Skin epidermis (tissue), 12 donors: ENCODE data around the gene LAMB4.

Source experiments
- H3K27ac ChIP-seq, 21 experiments: fragments of 200-600 bp; sonication (generic) in 11 of 21; one replicate each; pipeline ENCODE4 v1.5.0; 2020; ENCODE audit warnings: mild to moderate bottlenecking in 3 of 21, inconsistent platforms in 2 of 21, moderate library complexity in 2 of 21
- H3K4me3 ChIP-seq, 7 experiments: fragments of 200-600 bp; sonication (generic) in 2 of 7; one replicate each; pipeline ENCODE4 v1.5.0; 2020; ENCODE audit warnings: inconsistent platforms in 2 of 7, mild to moderate bottlenecking in 2 of 7, moderate library complexity in 1 of 7

The LAMB4 gene

DNA sequence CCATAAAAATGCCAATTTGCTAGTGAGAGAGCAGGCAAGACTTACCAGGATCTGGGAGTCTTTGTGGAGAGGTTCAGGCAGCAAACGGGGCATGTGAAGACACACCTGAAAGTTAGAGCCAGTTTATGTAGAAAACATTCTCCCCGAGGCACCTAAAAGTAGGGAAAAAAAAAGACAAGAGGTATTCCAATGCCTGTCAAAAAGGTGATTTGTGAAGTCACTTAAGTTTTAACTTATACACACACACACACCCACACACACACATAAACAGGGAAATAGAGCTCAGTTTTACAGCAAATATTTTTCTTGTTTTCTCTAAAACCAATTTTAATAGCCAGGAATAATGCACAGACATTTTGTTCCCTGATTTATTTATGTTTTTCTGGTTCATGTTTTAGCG, at the start of gene LAMB4:
TSS of gene LAMB4 (minus strand) at position 101 of the 400 bp plus-strand sequence. CDS start 7,197 bp downstream, outside the sequence.
- Histone ChIP-seq H3K4me3 (peak within 1 kb of the TSS in 1 of 7 experiments; percentile 10), H3K27ac (peak within 1 kb of the TSS in 6 of 21 experiments; percentile 3 to 47 (median 23))

DNA sequence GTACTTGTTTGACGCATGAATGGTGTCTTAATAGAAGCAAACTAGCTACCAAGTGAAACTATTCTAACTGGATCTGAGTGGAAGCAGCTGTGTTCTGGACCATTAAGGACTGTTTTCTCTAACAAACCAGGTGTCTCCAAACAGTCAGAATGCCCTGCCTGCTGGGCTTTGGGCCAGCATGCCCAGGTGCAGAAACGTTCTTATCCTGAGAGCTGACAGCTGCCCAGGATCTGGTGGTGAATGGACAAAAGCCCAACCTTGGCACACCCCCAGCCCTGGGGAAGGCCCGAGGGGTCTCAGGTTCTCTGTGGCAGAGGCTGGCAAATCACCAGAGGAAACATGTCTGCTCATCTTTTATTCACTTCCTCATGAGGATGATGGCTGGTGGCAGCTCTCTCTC, 48.2 kb upstream of the LAMB4 start:
- H3K27ac ChIP-seq, result no peak overlapping the region
- no peak overlapping the region for H3K4me3 ChIP-seq

DNA sequence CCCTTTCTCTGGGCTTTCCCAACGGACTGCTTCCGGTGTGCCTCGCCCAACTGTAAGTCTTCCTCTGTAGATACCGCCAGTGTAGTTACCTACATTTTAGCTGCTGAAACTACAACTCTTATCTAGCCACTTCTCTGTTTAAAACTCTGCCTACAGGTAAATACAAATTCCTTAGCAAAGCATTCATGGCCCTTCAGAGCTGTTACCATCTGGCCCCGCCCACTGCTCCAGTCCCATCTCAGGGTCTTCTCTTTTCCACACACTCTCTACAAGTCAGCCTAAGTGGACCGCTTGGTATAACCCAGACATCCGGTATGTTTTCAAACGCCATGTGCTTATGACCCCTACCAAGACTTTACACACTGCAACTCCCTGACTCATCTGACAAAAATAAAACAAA, 41.0 kb upstream of the LAMB4 start:
- Histone ChIP-seq H3K27ac (no peak overlapping the region), H3K4me3 (no peak overlapping the region)

- Histone ChIP-seq H3K27ac (no peak overlapping the region), H3K4me3 (no peak overlapping the region)
Measured at GRCh38 chr7:108170251-108170650, 40.1 kb upstream of the LAMB4 start.

DNA sequence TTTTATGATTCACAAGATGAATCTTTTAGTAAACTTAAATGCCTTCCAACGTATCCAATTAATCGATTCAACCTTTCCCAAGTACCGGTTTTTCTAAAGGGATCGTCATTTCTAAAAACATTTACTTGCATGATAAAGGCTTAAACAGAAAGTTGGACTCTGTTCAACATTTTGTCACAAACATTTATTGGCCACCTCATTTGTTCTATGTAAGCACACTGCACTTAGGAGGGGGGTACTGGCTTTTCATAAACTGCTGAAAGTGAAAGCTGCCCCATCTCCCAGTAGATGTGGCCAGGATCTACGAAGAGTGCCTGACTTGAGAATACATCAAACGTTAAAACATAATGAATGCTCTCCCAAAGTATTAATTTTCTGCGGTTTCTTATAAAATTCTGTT, 37.3 kb upstream of the LAMB4 start:
- no peak overlapping the region for H3K4me3 ChIP-seq
- no peak overlapping the region for H3K27ac ChIP-seq

GRCh38 chr7:108166687-108167086, 36.5 kb upstream of the LAMB4 start:
- no peak overlapping the region for H3K4me3 ChIP-seq
- no peak overlapping the region for H3K27ac ChIP-seq

GRCh38 chr7:108165723-108166122, 35.6 kb upstream of the LAMB4 start:
- H3K27ac ChIP-seq, result no peak overlapping the region

DNA sequence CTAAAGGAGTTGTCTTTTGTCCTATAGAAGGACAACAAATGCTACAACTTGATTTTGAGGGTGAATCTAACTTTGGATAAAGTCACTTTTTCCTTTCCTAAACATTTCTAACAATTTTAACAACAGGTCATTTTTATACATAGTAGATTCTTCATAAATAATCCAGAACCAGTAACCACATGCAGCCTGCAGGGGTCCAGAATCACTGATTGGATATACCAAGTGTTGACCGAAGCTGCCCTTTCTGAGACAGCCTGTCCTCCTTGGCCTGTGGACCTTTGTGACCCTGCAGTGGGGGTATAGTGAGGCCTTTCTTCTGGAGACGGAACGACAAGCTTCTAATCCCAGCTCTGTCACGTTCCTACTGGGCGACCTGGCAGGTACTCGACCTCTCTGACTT, 34.8 kb upstream of the LAMB4 start:
- no peak overlapping the region for H3K4me3 ChIP-seq
- no peak overlapping the region for H3K27ac ChIP-seq

More at GRCh38 chr7:108165723-108166122, 35.6 kb upstream of the LAMB4 start:
- no peak overlapping the region for H3K4me3 ChIP-seq

DNA sequence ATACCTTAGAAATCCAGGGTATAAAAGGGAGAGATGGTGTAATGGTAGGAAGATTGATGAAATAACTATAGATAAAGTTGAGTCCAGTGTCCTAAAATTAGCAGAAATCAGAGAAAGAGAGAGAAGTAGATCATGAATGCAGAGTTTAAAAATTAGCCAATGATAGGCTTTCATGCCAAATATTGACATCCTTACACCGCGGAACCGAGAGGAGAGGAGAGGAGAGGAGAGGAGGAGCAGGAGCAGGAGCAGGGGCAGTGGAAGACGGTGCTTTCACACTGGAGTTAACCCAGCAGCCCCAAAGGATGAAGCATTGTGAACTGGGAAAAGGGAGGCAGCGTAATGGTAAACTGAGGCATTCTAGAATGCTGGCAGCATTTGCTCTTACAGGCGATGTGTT, 34.2 kb upstream of the LAMB4 start:
- no peak overlapping the region for H3K27ac ChIP-seq
- no peak overlapping the region for H3K4me3 ChIP-seq

GRCh38 chr7:108158776-108159175, 28.6 kb upstream of the LAMB4 start:
- Histone ChIP-seq H3K27ac (no peak overlapping the region), H3K4me3 (no peak overlapping the region)

DNA sequence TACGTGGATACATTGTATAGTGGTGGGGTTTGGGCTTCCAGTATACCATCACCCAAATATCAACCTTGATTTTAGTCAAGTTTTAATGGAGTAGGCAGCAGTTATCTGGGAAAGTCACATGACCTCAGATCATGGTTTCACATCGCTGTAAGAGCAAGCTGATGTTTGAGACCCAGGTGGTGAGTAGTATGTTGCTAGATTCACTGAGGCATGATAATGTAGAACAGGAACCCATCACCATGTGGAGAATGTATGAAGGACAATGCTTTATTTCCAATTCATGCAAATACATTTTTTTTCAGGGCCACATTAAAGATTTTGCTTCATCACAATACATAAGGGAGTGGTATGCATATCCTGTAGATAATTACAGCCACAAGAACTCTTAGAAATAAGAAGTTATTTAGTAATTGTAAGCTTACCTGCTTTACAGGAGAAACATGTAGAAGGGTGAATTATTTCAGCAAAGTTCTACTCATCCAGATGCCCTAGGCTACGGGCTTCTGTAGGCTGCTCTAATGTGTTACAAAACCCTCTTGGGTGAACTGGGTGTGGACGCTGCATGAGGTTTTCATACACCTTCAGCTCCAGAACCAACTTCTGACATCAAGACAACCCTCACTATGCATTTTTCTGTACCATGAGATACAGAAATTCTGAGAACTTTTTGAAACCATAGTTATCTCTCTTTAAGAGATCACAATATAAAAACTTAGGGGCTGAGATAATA, 27.6 kb upstream of the LAMB4 start:
- no peak overlapping the region for H3K4me3 ChIP-seq
- H3K27ac ChIP-seq, result no peak overlapping the region

DNA sequence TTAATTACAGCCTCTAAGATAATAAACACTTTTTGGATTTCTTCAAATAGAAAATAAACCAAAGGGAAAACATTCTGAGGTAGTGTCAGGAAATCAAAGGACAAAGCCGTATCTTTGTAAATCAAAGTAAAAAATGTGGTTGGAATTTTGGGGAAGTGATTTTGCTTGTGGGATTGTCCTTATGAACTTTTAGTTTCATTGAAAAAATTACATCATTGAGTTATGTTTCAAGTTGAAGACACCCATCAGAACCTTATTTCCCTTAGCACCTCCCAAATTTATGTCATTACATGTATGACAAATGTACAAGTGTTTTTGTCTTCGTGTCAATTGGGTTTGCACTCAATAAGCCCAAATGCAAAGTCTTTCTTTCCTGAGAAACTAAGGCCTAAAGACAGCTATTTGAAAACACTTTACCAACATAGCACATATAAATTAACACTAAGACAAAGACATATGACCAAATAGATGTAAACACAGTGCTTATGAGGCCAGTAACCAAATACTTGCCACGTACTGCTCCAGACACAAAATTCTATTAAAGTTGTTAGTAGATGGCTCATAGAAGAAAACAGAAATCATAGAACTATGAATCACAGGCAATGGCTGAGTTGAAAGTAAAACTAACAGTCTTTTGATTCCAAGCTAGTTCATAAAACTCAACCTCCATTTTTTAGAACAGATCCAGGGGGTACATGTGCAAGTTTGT, 26.9 kb upstream of the LAMB4 start:
- Histone ChIP-seq H3K27ac (no peak overlapping the region), H3K4me3 (no peak overlapping the region)

DNA sequence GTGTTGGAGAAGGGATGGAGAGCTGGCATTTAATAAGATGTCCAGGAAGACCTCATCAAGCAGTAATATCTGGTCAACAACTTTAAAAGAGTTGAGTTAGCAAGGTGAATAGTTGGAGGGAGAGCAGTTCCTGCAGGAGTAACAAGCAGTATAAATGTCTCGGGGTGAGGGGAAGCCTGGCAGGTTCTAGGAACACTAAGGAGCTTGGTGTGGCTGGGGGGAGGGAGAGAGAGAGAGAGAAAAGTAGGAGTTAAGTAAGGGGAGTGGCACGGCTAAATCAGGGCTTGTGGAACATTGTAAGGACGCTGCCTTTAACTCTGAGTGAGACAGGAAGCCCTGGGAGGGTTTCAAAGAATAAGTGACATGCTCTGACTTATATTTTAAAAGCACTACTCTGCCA, 22.0 kb upstream of the LAMB4 start:
- Histone ChIP-seq H3K4me3 (no peak overlapping the region), H3K27ac (no peak overlapping the region)

DNA sequence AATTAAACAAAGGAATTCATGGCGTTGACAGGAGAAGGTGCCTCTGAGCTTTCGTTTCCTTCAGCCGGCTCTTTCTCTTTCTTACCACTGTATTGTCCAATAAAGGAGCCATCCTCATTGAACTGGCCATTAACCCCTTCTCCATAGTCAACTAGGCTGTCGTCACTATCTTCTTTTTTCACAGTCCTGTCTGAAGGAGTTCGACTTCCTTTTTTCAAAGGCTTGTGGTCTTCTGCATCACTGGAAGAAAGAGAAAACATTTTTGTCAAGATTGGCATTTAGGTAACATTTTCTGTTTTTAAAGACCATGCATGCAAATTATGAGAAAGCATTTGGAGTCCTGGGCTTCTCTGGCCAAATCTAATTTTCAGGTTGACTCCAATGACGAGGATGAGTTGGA, 19.7 kb upstream of the LAMB4 start:
- Histone ChIP-seq H3K27ac (no peak overlapping the region), H3K4me3 (no peak overlapping the region)

- H3K4me3 ChIP-seq, result no peak overlapping the region
- no peak overlapping the region for H3K27ac ChIP-seq
Measured at GRCh38 chr7:108149119-108149518, 19.0 kb upstream of the LAMB4 start.

DNA sequence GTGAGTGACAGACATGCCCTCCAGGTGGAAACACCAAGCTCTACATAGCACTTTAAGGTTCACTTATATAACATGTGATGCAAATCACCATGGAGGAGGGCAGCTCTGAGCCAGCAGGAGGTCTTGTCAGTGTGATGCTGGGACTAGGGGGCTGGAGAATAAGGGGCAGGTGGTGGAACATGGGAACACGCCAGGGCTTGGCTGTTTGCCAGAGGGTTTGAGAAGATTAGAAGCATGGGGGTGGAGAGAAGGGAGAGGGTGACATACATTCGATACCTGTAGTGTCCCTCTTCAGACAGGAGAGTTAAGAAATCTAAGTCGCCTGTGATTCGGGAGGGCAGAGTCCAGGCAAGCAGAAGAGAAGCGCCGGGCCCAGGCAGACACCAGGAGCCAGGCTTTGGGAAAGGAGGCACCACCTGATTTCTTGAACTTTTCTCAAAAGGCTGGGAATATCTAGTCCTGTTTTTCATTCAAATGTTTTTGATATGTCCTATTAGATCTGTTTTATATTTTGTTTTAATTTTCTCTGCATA, 16.9 kb upstream of the LAMB4 start:
- no peak overlapping the region for H3K4me3 ChIP-seq
- H3K27ac ChIP-seq, result no peak overlapping the region

DNA sequence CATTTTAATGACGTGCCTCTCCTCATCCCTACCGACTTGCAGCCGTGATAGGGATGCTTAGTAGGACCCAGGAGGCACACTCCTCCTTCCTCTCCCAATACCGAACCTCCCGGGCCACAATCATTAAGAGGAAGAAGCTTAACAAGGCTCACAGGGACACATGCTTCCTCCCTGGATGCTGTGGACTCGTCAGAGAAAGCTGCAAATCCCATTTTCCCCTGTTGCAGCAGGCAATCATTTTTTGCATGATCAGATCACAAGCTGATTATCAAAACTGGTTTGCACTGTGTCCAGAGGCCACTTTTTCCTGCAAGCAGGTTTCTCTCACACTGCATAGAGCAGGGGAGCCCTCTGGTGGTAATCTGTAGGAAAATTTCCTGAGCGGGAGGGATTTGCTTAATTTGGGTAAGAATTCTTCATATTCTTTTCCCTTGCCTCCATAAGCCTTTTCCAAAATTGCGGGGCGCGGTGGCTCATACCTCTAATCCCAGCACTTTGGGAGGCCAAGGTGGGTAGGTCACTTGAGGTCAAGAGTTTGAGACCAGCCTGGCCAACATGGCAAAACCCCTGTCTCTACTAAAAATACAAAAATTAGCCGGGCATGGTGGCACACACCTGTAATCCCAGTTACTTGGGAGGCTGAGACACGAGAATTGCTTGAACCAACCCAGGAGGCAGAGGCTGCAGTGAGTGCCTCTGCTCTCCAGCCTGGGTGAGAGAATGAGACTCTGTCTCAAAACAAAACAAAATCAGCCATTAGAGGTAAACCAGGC, 16.1 kb upstream of the LAMB4 start:
- H3K4me3 ChIP-seq, result peak overlapping the region in 1 of 7 experiments; percentile 1

DNA sequence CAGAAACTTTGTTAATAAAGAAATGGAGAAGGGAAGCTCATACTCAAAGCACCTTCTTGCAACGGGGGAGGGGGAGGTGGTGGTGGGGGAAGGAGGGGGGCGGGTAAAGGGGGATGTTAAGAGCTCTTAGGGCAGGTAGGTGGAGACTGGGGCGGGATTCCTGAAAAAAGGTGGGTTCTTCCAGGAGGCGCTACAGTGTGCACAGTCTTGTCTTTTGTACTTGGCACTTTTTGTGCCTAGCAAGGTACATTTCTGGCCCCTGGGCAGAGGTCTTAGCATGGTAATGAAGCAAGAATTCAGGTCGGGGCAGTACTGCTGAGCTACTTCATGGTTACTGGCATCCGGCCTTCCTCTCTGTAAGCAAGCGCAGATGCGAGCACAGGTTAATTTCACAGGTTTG, 15.2 kb upstream of the LAMB4 start:
- no peak overlapping the region for H3K27ac ChIP-seq

More for the DNA sequence above, 16.1 kb upstream of the LAMB4 start:
- H3K27ac ChIP-seq, result no peak overlapping the region

GRCh38 chr7:108144931-108145330, 14.8 kb upstream of the LAMB4 start:
- no peak overlapping the region for H3K4me3 ChIP-seq
- H3K27ac ChIP-seq, result no peak overlapping the region

More for the DNA sequence above, 15.2 kb upstream of the LAMB4 start:
- no peak overlapping the region for H3K4me3 ChIP-seq

DNA sequence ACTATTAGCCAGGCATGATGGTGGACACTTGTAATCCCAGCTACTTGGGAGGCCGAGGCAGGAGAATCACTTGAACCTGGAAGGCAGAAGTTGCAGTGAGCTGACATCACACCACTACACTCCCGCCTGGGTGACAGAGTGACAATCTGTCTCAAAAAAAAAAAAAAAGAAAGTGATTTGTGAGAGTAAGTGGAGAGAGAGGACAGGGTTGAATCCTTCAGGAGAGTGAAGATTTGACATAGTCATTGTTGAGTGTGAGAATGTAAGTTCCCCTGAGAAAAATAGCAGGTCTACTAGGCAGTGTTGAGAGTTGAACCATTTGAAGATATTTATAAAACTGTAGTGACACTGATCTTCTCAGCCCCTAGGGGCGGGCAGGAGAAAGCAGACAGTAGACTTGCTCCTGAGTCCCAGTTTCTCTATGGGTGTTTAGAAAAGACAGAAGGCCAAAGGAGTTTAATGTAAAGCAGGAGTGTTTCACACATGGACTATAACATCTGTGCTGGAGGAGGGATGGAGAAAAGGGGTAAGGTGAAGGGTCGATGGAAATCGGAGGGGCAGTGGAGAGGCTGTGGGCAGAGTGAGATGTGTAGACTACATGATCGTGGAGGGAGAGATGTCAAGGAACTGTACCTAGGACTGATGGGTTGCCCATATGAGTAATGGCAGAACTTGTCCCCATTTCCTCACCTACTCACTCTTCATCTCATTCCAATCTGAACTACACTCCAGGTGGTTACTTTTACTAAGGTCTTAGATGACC, 13.7 kb upstream of the LAMB4 start:
- Histone ChIP-seq H3K4me3 (no peak overlapping the region), H3K27ac (no peak overlapping the region)
